Posterior vena cava (tissue), 2 donors: ENCODE measurements around the gene ZMIZ1. TPM values are rescaled to one million over a fixed set of nuclear protein-coding genes. Genes with fewer than 3 reads are reported as not detected.
A peak's percentile ranks its signal among the peaks of the same experiment; 100 is the strongest.

Experiments used
- DNase-seq: peaks from one replicate; pipeline ENCODE4 v3.0.0-alpha.2; 2020; ENCODE audit warnings: low spot score
- intact Hi-C, 2 donors: fragments of 100-400 bp; cut with DNase I; formaldehyde crosslinking; loops; one replicate each; pipeline versions ENCODE4 v1.14.1 to v1.14.2; 2022 to 2023
- total RNA-seq, 2 donors: library from RNA; stranded (reverse); fragmentation: NEBNext Ultra II Directional; extraction: Animal tissue kit (Norgen Biotek cat#: 25700); gene quantifications; one replicate each; pipeline ENCODE4 v1.2.1, GENCODE V29; 2021
- donor health status: DM: yes; HTN: yes; CAD: no.
- donor health status: DM: yes; HTN: yes; CAD: no.

ZMIZ1 gene
- total RNA-seq, 2 donors from 2014 or later, result 61.5 to 62.6 TPM

- peak; percentile 98 for DNase-seq
- intact Hi-C loops, result no loop called here
These were observed 15.5 kb downstream of the ZMIZ1 start for GRCh38 chr10:79084012-79084971.

DNA sequence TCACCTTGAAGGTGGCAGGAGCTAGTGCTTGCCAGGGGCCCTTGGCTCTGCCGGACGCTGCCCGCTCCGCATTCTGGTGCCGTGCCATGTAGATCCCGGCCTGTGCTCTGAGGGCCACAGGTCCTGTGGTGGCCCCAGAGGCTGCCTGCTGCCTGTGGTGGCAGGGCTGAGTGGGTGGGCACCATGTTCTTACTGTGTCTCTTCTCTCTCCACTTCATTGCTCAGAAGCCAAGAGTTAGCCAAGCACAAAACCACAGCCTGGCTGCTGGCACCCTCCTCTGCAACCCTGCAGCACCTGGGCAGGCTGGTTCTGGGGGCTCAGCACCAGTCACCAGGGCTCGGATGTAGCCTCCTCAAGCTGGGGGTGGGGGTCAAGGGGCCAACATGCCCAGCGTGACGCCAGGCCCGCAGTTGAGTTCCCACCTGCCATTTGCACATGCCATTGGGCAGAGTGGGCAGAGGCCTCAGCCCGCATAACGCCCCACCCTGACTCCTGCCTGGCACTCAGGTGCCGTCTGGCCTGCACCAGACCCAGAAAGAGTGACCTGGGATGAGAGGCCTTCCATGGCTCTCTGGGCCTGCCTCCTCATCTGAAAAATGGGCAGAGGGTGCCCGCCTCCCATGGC lies 16.3 kb downstream of the ZMIZ1 start:
- DNase-seq, result no peak
- intact Hi-C loops, result loop anchor here in 1 of 2 donors (5.0 kb wide), 1 partner anchor 122 kb away; no protein-coding TSS in a partner anchor

GRCh38 chr10:79086822-79087221 lies 18.1 kb downstream of the ZMIZ1 start:
- intact Hi-C loops, result loop anchor here in 1 of 2 donors (5.0 kb wide), 1 partner anchor 120 kb away; no protein-coding TSS in a partner anchor
- no peak for DNase-seq

GRCh38 chr10:79087721-79088120 lies 19.0 kb downstream of the ZMIZ1 start:
- no peak for DNase-seq
- intact Hi-C loops, result loop anchor here in 1 of 2 donors (5.0 kb wide), 1 partner anchor 120 kb away; no protein-coding TSS in a partner anchor

DNA sequence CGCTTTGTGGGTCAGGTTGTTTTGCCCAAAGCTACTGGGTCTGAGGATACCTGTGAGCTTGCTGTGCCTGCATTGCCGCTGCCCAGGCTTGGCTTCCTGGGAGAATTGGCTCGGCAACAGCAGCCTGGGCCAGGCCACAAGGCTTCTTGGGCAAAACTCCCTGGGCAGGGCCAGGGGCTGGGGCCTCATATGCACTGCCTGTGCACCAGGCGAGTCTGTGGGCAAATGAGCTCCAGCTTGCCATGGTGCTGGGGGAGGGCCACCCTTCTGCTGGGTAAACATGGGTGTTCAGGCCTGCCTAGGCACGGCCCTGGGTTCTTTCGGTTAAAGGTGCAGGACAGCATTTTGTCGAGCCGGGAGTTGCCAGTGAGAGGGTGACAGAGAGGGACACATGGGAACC lies 19.4 kb downstream of the ZMIZ1 start:
- DNase-seq, result no peak
- intact Hi-C loops, result loop anchor here in 1 of 2 donors (5.0 kb wide), 1 partner anchor 119 kb away; no protein-coding TSS in a partner anchor

DNA sequence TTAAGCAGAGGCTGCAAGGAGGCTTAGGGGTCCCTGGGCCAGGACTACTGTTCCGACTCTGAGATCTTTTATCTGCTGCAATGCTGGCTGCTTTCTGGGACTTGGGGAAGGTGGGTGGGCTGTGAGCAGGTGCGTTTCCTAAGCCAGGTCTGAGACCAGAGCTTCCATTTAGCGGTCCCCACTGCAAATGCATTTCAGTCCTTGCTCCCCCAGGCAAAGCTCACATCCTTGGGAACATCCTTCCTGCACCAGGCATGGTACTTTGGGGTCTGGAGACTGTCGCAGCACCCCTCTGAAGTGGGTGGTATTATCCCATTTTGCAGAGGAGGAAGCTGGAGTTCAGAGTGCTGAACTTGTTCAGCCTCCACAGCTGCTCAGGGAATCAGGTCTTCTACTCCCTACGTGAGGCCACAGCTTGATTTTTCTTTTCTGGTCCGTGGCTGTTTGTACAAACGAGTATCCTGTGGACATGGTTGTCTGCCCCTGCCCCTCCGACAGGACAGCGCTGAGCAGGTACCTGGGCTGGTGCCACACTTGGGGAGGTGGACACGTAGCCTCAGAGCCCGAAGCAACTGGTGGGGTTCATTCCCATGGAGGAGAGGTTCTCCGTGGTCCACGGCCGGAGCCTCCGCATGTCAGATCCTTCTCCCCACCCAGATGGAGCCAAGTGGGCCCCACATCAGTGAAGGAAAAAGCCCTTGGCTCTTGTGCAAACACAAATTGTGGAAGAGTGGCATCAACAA lies 20.0 kb downstream of the ZMIZ1 start:
- intact Hi-C loops, result loop anchor here in 1 of 2 donors (5.0 kb wide), 1 partner anchor 119 kb away; no protein-coding TSS in a partner anchor
- no peak for DNase-seq

DNA sequence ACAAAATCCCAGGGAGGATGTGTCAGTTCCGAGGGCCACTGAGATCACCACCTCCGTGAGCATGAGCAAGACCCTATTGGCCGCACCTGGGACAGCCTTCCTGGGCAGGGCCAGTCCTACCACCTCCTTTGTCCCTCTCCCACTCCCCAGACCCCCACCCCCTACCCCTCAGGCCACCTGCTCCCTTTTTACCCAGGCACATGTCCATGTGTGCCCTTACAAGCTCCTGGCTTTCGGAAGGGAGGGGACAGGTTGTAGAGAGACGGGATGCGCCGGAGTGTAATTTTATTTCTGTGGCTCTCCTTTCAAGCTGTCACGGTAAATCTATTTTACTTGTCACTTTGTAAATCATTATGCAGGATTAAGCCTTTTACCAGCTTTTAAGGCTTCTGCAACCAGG lies 20.9 kb downstream of the ZMIZ1 start:
- intact Hi-C loops, result loop anchor here in 1 of 2 donors (5.0 kb wide), 1 partner anchor 118 kb away; no protein-coding TSS in a partner anchor

DNA sequence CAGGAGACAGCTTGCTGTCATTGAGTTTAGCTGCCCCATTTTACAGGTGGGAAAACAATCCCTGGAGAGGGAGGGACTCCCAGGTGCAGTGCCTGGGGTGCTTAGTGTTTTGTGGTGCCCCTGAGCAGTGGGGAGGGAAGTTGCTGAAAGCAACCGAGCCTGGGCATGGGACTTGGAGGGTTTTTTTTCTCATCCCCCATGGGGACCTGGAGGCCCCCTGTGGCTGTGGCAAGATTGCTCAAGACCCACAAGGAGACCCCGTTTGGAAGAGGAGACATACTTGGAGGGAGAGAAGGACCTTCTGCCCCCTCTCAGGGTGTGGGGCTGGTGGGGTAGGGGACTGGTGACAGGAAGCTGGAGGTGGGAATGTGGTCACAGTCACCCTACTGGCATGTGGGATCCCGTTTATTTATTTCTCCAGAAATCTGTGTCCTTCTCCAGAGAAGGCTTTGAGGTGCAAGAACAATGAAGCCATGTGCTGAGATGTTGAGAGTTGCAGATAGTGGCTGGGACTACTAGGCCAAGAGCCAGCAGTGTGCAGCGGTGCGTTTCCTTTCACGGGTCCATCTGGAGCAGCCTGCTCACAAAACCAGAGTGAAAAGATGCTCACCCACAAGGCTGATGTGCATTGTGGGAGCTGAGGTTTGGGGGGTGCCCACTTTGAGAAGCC lies 21.5 kb downstream of the ZMIZ1 start:
- intact Hi-C loops, result no loop called here
- DNase-seq, result no peak

More for the DNA sequence above, 20.9 kb downstream of the ZMIZ1 start:
- DNase-seq, result no peak

DNA sequence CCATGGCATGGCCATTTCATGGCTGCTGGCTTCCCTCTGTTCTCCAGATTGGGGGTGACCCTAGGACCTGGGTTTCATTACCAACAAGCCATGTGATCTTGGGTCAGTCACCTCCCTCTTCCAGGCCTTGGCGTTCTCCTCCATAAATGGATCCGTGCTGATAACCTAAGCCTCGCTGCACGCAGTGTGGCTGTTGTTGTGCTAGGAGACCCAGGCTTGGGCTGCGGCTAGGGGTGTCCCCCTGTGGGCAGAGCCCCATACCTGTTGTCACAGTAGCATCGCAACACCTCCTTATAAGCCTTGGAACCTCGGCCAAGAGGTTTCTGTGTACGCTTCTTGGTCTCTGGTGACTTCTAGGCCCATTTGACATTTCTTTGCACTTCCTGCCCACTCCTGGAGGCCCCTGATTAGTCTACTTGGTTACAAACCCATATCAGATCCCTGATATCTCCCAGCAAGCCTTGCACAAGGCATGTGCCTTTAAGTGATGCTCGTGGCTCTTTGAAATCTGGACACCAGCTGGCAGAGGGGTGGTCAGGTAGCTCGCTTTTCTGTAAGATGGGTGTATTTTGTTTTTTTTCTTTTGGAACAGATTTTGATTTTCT lies 23.6 kb downstream of the ZMIZ1 start:
- DNase-seq, result no peak
- intact Hi-C loops, result no loop called here

- peak; percentile 90 for DNase-seq
- intact Hi-C loops, result no loop called here
These were observed 25.1 kb downstream of the ZMIZ1 start for GRCh38 chr10:79093658-79094411.

DNA sequence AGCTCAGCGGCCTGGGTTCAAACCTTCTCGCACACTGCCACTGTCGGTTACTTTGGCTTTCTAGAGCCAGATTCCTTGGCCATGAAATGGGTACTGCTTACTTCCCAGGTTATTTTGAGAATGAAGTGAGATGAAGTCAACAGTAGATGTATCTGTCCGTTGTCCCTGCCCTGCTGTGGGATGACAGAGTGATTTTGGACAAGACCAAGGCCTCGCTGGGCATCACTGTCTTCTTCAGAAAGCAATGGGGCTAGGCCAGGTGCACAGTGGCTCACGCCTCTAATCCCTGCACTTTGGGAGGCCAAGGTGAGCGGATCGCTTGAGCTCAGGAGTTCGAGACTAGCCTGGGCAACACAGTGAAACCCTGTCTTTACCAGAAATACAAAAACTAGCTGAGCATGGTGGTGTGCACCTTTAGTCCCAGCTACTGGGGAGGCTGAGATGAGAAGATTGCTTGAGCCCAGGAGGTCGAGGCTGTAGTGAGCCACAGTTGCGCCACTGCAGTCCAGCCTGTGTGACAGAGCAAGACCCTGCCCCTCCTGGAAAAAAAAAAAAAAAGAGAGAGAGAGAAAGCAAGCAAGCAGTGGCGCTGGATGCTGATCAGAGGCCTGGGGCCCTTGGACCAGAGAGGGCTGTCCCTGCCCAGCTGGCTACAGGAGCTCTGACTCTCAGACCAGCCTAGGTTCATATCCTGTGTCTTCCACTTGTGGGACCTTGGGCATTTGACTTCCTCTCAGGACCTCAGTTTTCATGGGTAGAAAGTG lies 25.8 kb downstream of the ZMIZ1 start:
- DNase-seq, result no peak
- intact Hi-C loops, result no loop called here

DNA sequence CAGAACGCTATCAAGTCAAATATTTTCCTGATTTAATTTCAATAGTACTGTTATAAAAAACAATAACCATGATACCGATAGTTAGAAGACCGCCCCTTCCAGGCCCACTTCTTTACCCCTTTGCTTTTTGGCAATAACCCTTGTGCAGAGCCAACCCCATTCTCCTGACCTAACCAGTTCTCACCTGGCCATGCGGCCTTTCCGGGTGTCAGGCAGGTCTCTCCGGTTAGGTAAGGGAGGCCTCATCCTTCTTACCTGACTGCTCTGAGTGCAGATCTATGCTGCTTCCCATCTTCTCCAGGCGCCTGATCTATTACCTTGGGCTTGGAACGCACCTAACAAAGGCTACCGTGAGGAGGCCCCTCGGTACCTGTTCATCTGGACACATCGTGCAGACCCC lies 26.6 kb downstream of the ZMIZ1 start:
- DNase-seq, result no peak
- intact Hi-C loops, result no loop called here

DNA sequence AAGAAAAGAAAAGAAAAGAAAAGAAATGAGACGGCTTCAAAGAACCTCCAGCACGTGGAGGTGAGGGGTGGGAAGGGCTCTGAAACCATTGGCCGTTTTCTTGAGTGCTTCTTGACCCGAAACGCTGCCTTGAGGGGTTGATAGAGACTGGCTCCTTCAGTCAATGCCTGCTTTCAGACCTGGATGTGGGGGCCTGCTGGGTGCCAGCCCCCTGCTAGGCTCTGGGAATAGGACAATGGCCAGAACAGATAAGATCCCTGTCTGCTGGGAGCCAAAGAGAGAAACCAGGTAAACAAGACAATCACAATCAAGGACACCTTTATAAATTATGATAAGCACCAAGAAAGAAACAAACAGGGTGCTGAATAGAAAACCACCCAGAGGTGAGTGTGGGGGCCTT lies 27.7 kb downstream of the ZMIZ1 start:
- no peak for DNase-seq
- intact Hi-C loops, result no loop called here

GRCh38 chr10:79097021-79097872 lies 28.5 kb downstream of the ZMIZ1 start:
- intact Hi-C loops, result no loop called here
- no peak for DNase-seq

GRCh38 chr10:79098061-79098460 lies 29.3 kb downstream of the ZMIZ1 start:
- DNase-seq, result no peak
- intact Hi-C loops, result no loop called here

- DNase-seq, result no peak
- intact Hi-C loops, result no loop called here
These were observed 29.8 kb downstream of the ZMIZ1 start for GRCh38 chr10:79098596-79099015.
